ENCODE measurements around the gene GALNT9. TPM values are rescaled to one million over a fixed set of nuclear protein-coding genes. Genes with fewer than 3 reads are reported as not detected.

GALNT9 gene
- total RNA-seq, 1 donor from 2014 or later, result under 0.01 TPM

- DNase-seq (ENCODE audit: low read depth in 2 of 2), result no peak
These were observed 155.2 kb downstream of the GALNT9 start for GRCh38 chr12:132174015-132174838.

- no peak for DNase-seq (ENCODE audit: low read depth in 2 of 2)
These were observed 156.0 kb downstream of the GALNT9 start for GRCh38 chr12:132173135-132174014.

GRCh38 chr12:132172619-132173018 lies 156.8 kb downstream of the GALNT9 start:
- DNase-seq (ENCODE audit: low read depth in 2 of 2), result no peak

GRCh38 chr12:132171968-132172521 lies 157.3 kb downstream of the GALNT9 start:
- DNase-seq (ENCODE audit: low read depth in 2 of 2), result no peak

GRCh38 chr12:132171293-132171967 lies 158.0 kb downstream of the GALNT9 start:
- DNase-seq (ENCODE audit: low read depth in 2 of 2), result no peak

- DNase-seq (ENCODE audit: low read depth in 2 of 2), result no peak
These were observed 158.6 kb downstream of the GALNT9 start for GRCh38 chr12:132170637-132171292.

GRCh38 chr12:132170094-132170636 lies 159.2 kb downstream of the GALNT9 start:
- DNase-seq (ENCODE audit: low read depth in 2 of 2), result peak in 1 of 2 donors; percentile 90

GRCh38 chr12:132169376-132169775 lies 160.0 kb downstream of the GALNT9 start:
- DNase-seq (ENCODE audit: low read depth in 2 of 2), result no peak

GRCh38 chr12:132168311-132169031 lies 160.9 kb downstream of the GALNT9 start:
- DNase-seq (ENCODE audit: low read depth in 2 of 2), result no peak

GRCh38 chr12:132167611-132168310 lies 161.6 kb downstream of the GALNT9 start:
- no peak for DNase-seq (ENCODE audit: low read depth in 2 of 2)

- no peak for DNase-seq (ENCODE audit: low read depth in 2 of 2)
These were observed 162.4 kb downstream of the GALNT9 start for GRCh38 chr12:132166801-132167591.

- no peak for DNase-seq (ENCODE audit: low read depth in 2 of 2)
These were observed 163.3 kb downstream of the GALNT9 start for GRCh38 chr12:132166093-132166492.

GRCh38 chr12:132165584-132165983 lies 163.8 kb downstream of the GALNT9 start:
- DNase-seq (ENCODE audit: low read depth in 2 of 2), result no peak

- no peak for DNase-seq (ENCODE audit: low read depth in 2 of 2)
These were observed 165.0 kb downstream of the GALNT9 start for GRCh38 chr12:132164426-132164825.

- DNase-seq (ENCODE audit: low read depth in 2 of 2), result peak in 1 of 2 donors; percentile 24
These were observed 165.5 kb downstream of the GALNT9 start for GRCh38 chr12:132163911-132164288.

GRCh38 chr12:132163041-132163910 lies 166.1 kb downstream of the GALNT9 start:
- no peak for DNase-seq (ENCODE audit: low read depth in 2 of 2)

GRCh38 chr12:132162508-132163031 lies 166.8 kb downstream of the GALNT9 start:
- DNase-seq (ENCODE audit: low read depth in 2 of 2), result peak; percentile 75 to 91

Measured in lung microvascular endothelial cell (primary cell).